HepG2 (cell line): Measurements from ENCODE around the gene TIFAB. TPM values are rescaled to one million over a fixed set of nuclear protein-coding genes. Genes with fewer than 3 reads are reported as not detected.

ENCODE experiments used
- AHDC1 ChIP-seq: sonication (generic); formaldehyde crosslinking; IDR thresholded peaks from 2 replicates; pipeline ENCODE4 v1.5.1; 2020; ENCODE audit warnings: mild to moderate bottlenecking, missing genetic modification reagents, borderline replicate concordance
- ARID2 ChIP-seq: sonication (generic); formaldehyde crosslinking; IDR thresholded peaks from 2 replicates; pipeline ENCODE4 v1.8.1; 2022; ENCODE audit warnings: mild to moderate bottlenecking, missing genetic modification reagents, borderline replicate concordance
- GATA4 ChIP-seq: sonication (generic); IDR thresholded peaks from 2 replicates; pipeline ENCODE4 v1.6.1; 2016; ENCODE audit warnings: antibody characterized with exemption, low read depth, borderline replicate concordance
- HNF1A ChIP-seq, 2 experiments: sonication (generic) in 1 of 2; formaldehyde crosslinking in 1 of 2; IDR thresholded peaks; 2 replicates each; pipeline versions ENCODE4 v1.4.0 to v1.6.1; 2016 to 2020; ENCODE audit warnings: borderline replicate concordance in 1 of 2, low read depth in 1 of 2, mild to moderate bottlenecking in 1 of 2, missing genetic modification reagents in 1 of 2
- JUNB ChIP-seq: sonication (generic); formaldehyde crosslinking; IDR thresholded peaks from 2 replicates; pipeline ENCODE4 v1.8.0; 2022; ENCODE audit warnings: missing genetic modification reagents, mild to moderate bottlenecking, borderline replicate concordance
- PBX2 ChIP-seq: IDR thresholded peaks from 2 replicates; pipeline ENCODE4 v1.6.1; 2016; ENCODE audit warnings: control low read depth
- RFX1 ChIP-seq: fragments of 450-650 bp; IDR thresholded peaks from 2 replicates; pipeline ENCODE4 v1.6.1; 2017
- SKIL ChIP-seq: sonication (generic); formaldehyde crosslinking; IDR thresholded peaks from 2 replicates; pipeline ENCODE4 v1.8.0; 2022; ENCODE audit warnings: missing genetic modification reagents, mild to moderate bottlenecking, moderate library complexity, borderline replicate concordance
- TEAD3 ChIP-seq: optimal IDR thresholded peaks from 2 replicates; pipeline ENCODE3; 2016; ENCODE audit warnings: borderline replicate concordance
- ZNF501 ChIP-seq: sonication (generic); formaldehyde crosslinking; IDR thresholded peaks from 2 replicates; pipeline ENCODE4 v1.5.1; 2020; ENCODE audit warnings: mild to moderate bottlenecking, moderate library complexity, missing genetic modification reagents
- ZNF790 ChIP-seq: sonication (generic); formaldehyde crosslinking; IDR thresholded peaks from 2 replicates; pipeline ENCODE4 v1.8.0; 2022; ENCODE audit warnings: missing genetic modification reagents, mild to moderate bottlenecking, borderline replicate concordance
- polyA plus RNA-seq, 8 experiments: library from polyadenylated mRNA; depleted of rRNA in 3 of 8; stranded (reverse) in 7 of 8; unstranded in 1 of 8; fragments of >200 nt; fragmentation: Illumina TruSeq in 4 of 8; extraction: Trizol in 4 of 8; gene quantifications; 2 replicates each; pipeline versions ENCODE4 v1.2.1 to v1.2.3, GENCODE V29; 2011 to 2016; ENCODE audit warnings: low read depth in 4 of 8, missing spikeins in 1 of 8, mixed read lengths in 1 of 8; ENCODE audit not compliant: insufficient read depth in 1 of 8
- total RNA-seq, 5 experiments: library from RNA; depleted of rRNA; stranded (reverse); fragments of >200 nt; fragmentation: Illumina TruSeq; extraction: Trizol; gene quantifications; 2 replicates each; pipeline ENCODE4 v1.2.3, GENCODE V29; 2016; ENCODE audit warnings: low read depth in 1 of 5

Gene TIFAB
- total and polyA plus RNA-seq, 2 of the 13 experiments (the other 11 are each of a cell fraction or from before 2014, with no cell fraction given), result not detected

GRCh38 chr5:135488727-135489465 is 36.7 kb upstream of the TIFAB start (continued):
- TF ChIP-seq AHDC1 (no peak), TEAD3 (CRISPR knock-in tag) (no peak), ARID2 (CRISPR knock-in tag) (no peak), ZNF501 (CRISPR knock-in tag) (no peak), GATA4 (no peak), HNF1A (IDR thresholded peaks at IDR 0.05; ENCODE audit: low read depth) (no peak), HNF1A (CRISPR knock-in tag; IDR thresholded peaks at IDR 0.05; ENCODE audit: borderline replicate concordance) (0 out of 2 replicates have a peak, but pooled peaks have one; percentile 56), ZNF790 (no peak), PBX2 (CRISPR knock-in tag) (no peak), SKIL (peak; percentile 33; the same call in 1 of the 2 replicates), RFX1 (peak; percentile 52; the same call in 1 of the 2 replicates), JUNB (CRISPR knock-in tag) (no peak)
